ENCODE results near the gene SEL1L.

GRCh38 chr14:81550001-81550637, 16.5 kb upstream of the SEL1L start:
- TF ChIP-seq CTCF (IDR thresholded peaks at IDR 0.05 in 4 of 5, conservative IDR thresholded peaks at IDR 0.05 in 1 of 5) (no peak), POLR2A (IDR thresholded peaks at IDR 0.05) (no peak)

All from gastrocnemius medialis (tissue), 4 donors.